CD4-positive, CD25-positive, alpha-beta regulatory T cell (primary cell): ENCODE results near the gene CCR2. TPM values are rescaled to one million over a fixed set of nuclear protein-coding genes. Genes with fewer than 3 reads are reported as not detected.
"Not testable (repeated sequence)": the region's sequence is repeated elsewhere in the genome, so short reads cannot be mapped to it uniquely, and the experiment has no call there.

Experiments used
- ATAC-seq, 2 donors: fragments of 150-1000 bp; cut with Tn5 transposase; one replicate each; pipeline ENCODE4 v1.10.0; 2021; ENCODE audit warnings: low read depth in 2 of 2, moderate number of reproducible peaks in 2 of 2, moderate library complexity in 1 of 2
- DNase-seq, 3 donors: peaks; one replicate each; pipeline versions ENCODE4 v3.0.0 to v3.0.0-alpha.2; 2012 to 2022; ENCODE audit warnings: mixed read lengths in 1 of 3
- H3K27ac ChIP-seq: one replicate; pipeline ENCODE4 v1.7.0; 2013; ENCODE audit warnings: mild to moderate bottlenecking, low read length; ENCODE audit not compliant: insufficient read depth, poor library complexity, severe bottlenecking
- H3K27me3 ChIP-seq: one replicate; pipeline ENCODE4 v1.7.0; 2013; ENCODE audit warnings: low read length; ENCODE audit not compliant: control insufficient read depth, insufficient read depth
- H3K36me3 ChIP-seq: one replicate; pipeline ENCODE4 v1.7.0; 2013; ENCODE audit warnings: mild to moderate bottlenecking, low read length, moderate library complexity; ENCODE audit not compliant: control insufficient read depth, insufficient read depth
- H3K4me1 ChIP-seq: 2 replicates; pipeline ENCODE4 v1.7.0; 2013; ENCODE audit warnings: mild to moderate bottlenecking, low read length; ENCODE audit not compliant: insufficient read depth, control insufficient read depth, poor library complexity, severe bottlenecking
- H3K4me3 ChIP-seq: one replicate; pipeline ENCODE4 v1.7.0; 2013; ENCODE audit warnings: low read depth, mild to moderate bottlenecking, low read length, moderate library complexity
- H3K9me3 ChIP-seq, 2 experiments: 1 replicate in 1 of 2; 2 replicates in 1 of 2; pipeline ENCODE4 v1.7.0; 2013; ENCODE audit warnings: low read length in 2 of 2, mild to moderate bottlenecking in 1 of 2, moderate library complexity in 1 of 2; ENCODE audit not compliant: control insufficient read depth in 2 of 2
- H3K27ac Mint-ChIP-seq, 3 donors: one replicate each; pipeline ENCODE4 v1.8.0; 2020 to 2022; ENCODE audit warnings: mild to moderate bottlenecking in 3 of 3, mixed read lengths in 3 of 3, moderate library complexity in 2 of 3
- H3K27me3 Mint-ChIP-seq: one replicate; pipeline ENCODE4 v1.8.0; 2022; ENCODE audit warnings: mild to moderate bottlenecking, mixed read lengths
- H3K36me3 Mint-ChIP-seq: one replicate; pipeline ENCODE4 v1.8.0; 2020; ENCODE audit warnings: mixed read lengths
- H3K4me1 Mint-ChIP-seq, 4 donors: one replicate each; pipeline ENCODE4 v1.8.0; 2020 to 2022; ENCODE audit warnings: mixed read lengths in 4 of 4, mild to moderate bottlenecking in 1 of 4
- H3K4me3 Mint-ChIP-seq, 4 donors: one replicate each; pipeline ENCODE4 v1.8.0; 2020 to 2022; ENCODE audit warnings: mild to moderate bottlenecking in 4 of 4, mixed read lengths in 4 of 4, moderate library complexity in 3 of 4
- H3K9me3 Mint-ChIP-seq, 7 donors: one replicate each; pipeline ENCODE4 v1.8.0; 2020 to 2022; ENCODE audit warnings: mixed read lengths in 7 of 7, mild to moderate bottlenecking in 3 of 7, moderate library complexity in 2 of 7
- polyA plus RNA-seq, 4 donors: library from polyadenylated mRNA; unstranded; fragments of 300-500 nt; fragmentation: Illumina TruSeq; gene quantifications; one replicate each; pipeline ENCODE4 v1.2.3, GENCODE V29; 2021
- total RNA-seq: library from RNA; stranded (reverse); gene quantifications from one replicate; pipeline ENCODE4 v1.2.3, GENCODE V29; 2022

The CCR2 gene
- total and polyA plus RNA-seq, 5 donors from 2014 or later: 9.5 to 25.6 (median 16.0) TPM

GRCh38 chr3:46400000-46400734 is 46.3 kb downstream of the CCR2 start:
- Histone ChIP-seq H3K27ac (no peak overlapping the region), H3K36me3 (no peaks in the 10 kb centered on the region), H3K9me3 (no peaks in the 10 kb centered on the region), H3K4me1 (no peaks in the 10 kb centered on the region), H3K4me3 (no peak overlapping the region), H3K27me3 (no peaks in the 10 kb centered on the region)
- no peak overlapping the region for H3K4me3 Mint-ChIP-seq
- no peak overlapping the region for H3K27ac Mint-ChIP-seq
- ATAC-seq (no peak), DNase-seq (no peak)
- peaks cover 0 to 4% (median 0%) of the 10 kb centered on the region in 7 donors for H3K9me3 Mint-ChIP-seq
- H3K36me3 Mint-ChIP-seq: no peaks in the 10 kb centered on the region
- H3K27me3 Mint-ChIP-seq: peaks cover 13% of the 10 kb centered on the region
- H3K4me1 Mint-ChIP-seq: peaks cover 0 to 2% (median 0%) of the 10 kb centered on the region in 4 donors

- Histone ChIP-seq H3K4me1 (no peaks in the 10 kb centered on the region), H3K27me3 (no peaks in the 10 kb centered on the region), H3K27ac (no peak overlapping the region), H3K9me3 (no peaks in the 10 kb centered on the region), H3K4me3 (no peak overlapping the region), H3K36me3 (no peaks in the 10 kb centered on the region)
- no peak overlapping the region for H3K4me3 Mint-ChIP-seq
- peaks cover 0 to 4% (median 0%) of the 10 kb centered on the region in 7 donors for H3K9me3 Mint-ChIP-seq
- H3K27me3 Mint-ChIP-seq: peaks cover 13% of the 10 kb centered on the region
- H3K36me3 Mint-ChIP-seq: no peaks in the 10 kb centered on the region
- DNase-seq (no peak), ATAC-seq (no peak)
- no peak overlapping the region for H3K27ac Mint-ChIP-seq
- peaks cover 0 to 2% (median 0%) of the 10 kb centered on the region in 4 donors for H3K4me1 Mint-ChIP-seq
Observed at GRCh38 chr3:46400846-46401245, 46.9 kb downstream of the CCR2 start.

GRCh38 chr3:46401579-46401978 is 47.7 kb downstream of the CCR2 start:
- Histone ChIP-seq H3K36me3 (no peaks in the 10 kb centered on the region), H3K27me3 (no peaks in the 10 kb centered on the region), H3K4me3 (no peak overlapping the region), H3K4me1 (no peaks in the 10 kb centered on the region), H3K9me3 (no peaks in the 10 kb centered on the region), H3K27ac (no peak overlapping the region)
- Mint-ChIP-seq H3K9me3 (peaks cover 0 to 4% (median 0%) of the 10 kb centered on the region in 7 donors), H3K4me3 (no peak overlapping the region), H3K4me1 (peaks cover 0 to 3% (median under 1%) of the 10 kb centered on the region in 4 donors), H3K27me3 (peaks cover 13% of the 10 kb centered on the region), H3K36me3 (no peaks in the 10 kb centered on the region), H3K27ac (no peak overlapping the region)
- ATAC-seq (no peak), DNase-seq (no peak)

- H3K27ac ChIP-seq, DNase-seq, H3K27ac Mint-ChIP-seq, H3K36me3 Mint-ChIP-seq, H3K9me3 ChIP-seq, H3K27me3 ChIP-seq, H3K4me3 Mint-ChIP-seq, H3K9me3 Mint-ChIP-seq, H3K4me3 ChIP-seq, ATAC-seq, H3K36me3 ChIP-seq: not testable (repeated sequence)
- Mint-ChIP-seq H3K4me1 (peaks cover 7 to 14% (median 10%) of the 10 kb centered on the region in 4 donors), H3K27me3 (peaks cover 20% of the 10 kb centered on the region)
- peaks cover 10% of the 10 kb centered on the region for H3K4me1 ChIP-seq
Observed at GRCh38 chr3:46402902-46403301, 49.0 kb downstream of the CCR2 start.

GRCh38 chr3:46405301-46406019 is 51.5 kb downstream of the CCR2 start:
- H3K4me3 Mint-ChIP-seq: peak overlapping the region in 1 of 4 donors; percentile 6
- H3K4me3 ChIP-seq: no peak overlapping the region
- no peak overlapping the region for H3K27ac Mint-ChIP-seq
- DNase-seq: no peak
- no peaks in the 10 kb centered on the region for H3K36me3 Mint-ChIP-seq
- H3K27me3 ChIP-seq: no peaks in the 10 kb centered on the region
- no peaks in the 10 kb centered on the region for H3K9me3 ChIP-seq
- H3K4me1 ChIP-seq: peaks cover 17% of the 10 kb centered on the region
- H3K4me1 Mint-ChIP-seq: peaks cover 17 to 38% (median 19%) of the 10 kb centered on the region in 4 donors
- peaks cover 20% of the 10 kb centered on the region for H3K27me3 Mint-ChIP-seq
- no peak for ATAC-seq
- no peak overlapping the region for H3K27ac ChIP-seq
- no peaks in the 10 kb centered on the region for H3K36me3 ChIP-seq
- H3K9me3 Mint-ChIP-seq: peaks cover 0 to 4% (median 0%) of the 10 kb centered on the region in 7 donors

- DNase-seq: no peak
- Histone ChIP-seq H3K4me1 (peaks cover 17% of the 10 kb centered on the region), H3K9me3 (no peaks in the 10 kb centered on the region), H3K36me3 (no peaks in the 10 kb centered on the region), H3K4me3 (no peak overlapping the region), H3K27ac (peak overlapping the region; percentile 67), H3K27me3 (no peaks in the 10 kb centered on the region)
- Mint-ChIP-seq H3K27ac (peak overlapping the region; percentile 80 to 97 (median 94)), H3K9me3 (peaks cover 0 to 4% (median 0%) of the 10 kb centered on the region in 7 donors), H3K27me3 (peaks cover 20% of the 10 kb centered on the region), H3K36me3 (no peaks in the 10 kb centered on the region), H3K4me1 (peaks cover 17 to 38% (median 19%) of the 10 kb centered on the region in 4 donors), H3K4me3 (peak overlapping the region in 3 of 4 donors; percentile 88 to 96 (median 90))
- ATAC-seq: no peak
Observed at GRCh38 chr3:46406443-46406787, 52.5 kb downstream of the CCR2 start.

GRCh38 chr3:46406788-46407611 is 53.1 kb downstream of the CCR2 start, which contains the start of the genes CCR5AS and CCRL2:
Gene CCR5AS (minus strand): TSS chr3:46407066.
Gene CCRL2 (plus strand): TSS chr3:46407259. CDS start chr3:46408080, 821 bp downstream.
- DNase-seq (peak in 2 of 3 donors; percentile 49 to 87), ATAC-seq (peak; percentile 79 to 84)
- H3K9me3 ChIP-seq: no peaks in the 10 kb centered on the region
- H3K36me3 ChIP-seq: no peaks in the 10 kb centered on the region
- H3K27me3 Mint-ChIP-seq: peaks cover 19% of the 10 kb centered on the region
- peaks cover 0 to 4% (median 0%) of the 10 kb centered on the region in 7 donors for H3K9me3 Mint-ChIP-seq
- H3K4me3 ChIP-seq: peak within 1 kb of the TSS; percentile 79
- peaks cover 17% of the 10 kb centered on the region for H3K4me1 ChIP-seq
- H3K27ac Mint-ChIP-seq: peak within 1 kb of the TSS; percentile 90 to 97 (median 94)
- H3K36me3 Mint-ChIP-seq: no peaks in the 10 kb centered on the region
- no peaks in the 10 kb centered on the region for H3K27me3 ChIP-seq
- H3K27ac ChIP-seq: peak within 1 kb of the TSS; percentile 67
- peaks cover 17 to 38% (median 19%) of the 10 kb centered on the region in 4 donors for H3K4me1 Mint-ChIP-seq
- peak within 1 kb of the TSS; percentile 88 to 96 (median 90) for H3K4me3 Mint-ChIP-seq
